Thoracic aorta (tissue), 2 donors: ENCODE data around the gene C10orf53. TPM values are rescaled to one million over a fixed set of nuclear protein-coding genes. Genes with fewer than 3 reads are reported as not detected.

ENCODE experiments used
- ATAC-seq: fragments of 150-250 bp; one replicate; pipeline ENCODE4 v1.8.0; 2017; ENCODE audit warnings: low read depth; ENCODE audit not compliant: insufficient number of reproducible peaks, low FRiP score
- DNase-seq: peaks from one replicate; pipeline ENCODE4 v3.0.0-alpha.2; 2020; ENCODE audit warnings: low spot score
- H3K27ac ChIP-seq, 2 donors: fragments of 200-600 bp; sonication (generic); 1 replicate in 1 of 2; 2 replicates in 1 of 2; pipeline ENCODE4 v1.5.1; 2016; ENCODE audit warnings: mild to moderate bottlenecking in 2 of 2, moderate library complexity in 2 of 2
- H3K27me3 ChIP-seq: fragments of 200-600 bp; sonication (generic); replicated peaks from 2 replicates; pipeline ENCODE4 v1.6.0; 2016; ENCODE audit warnings: mild to moderate bottlenecking; ENCODE audit not compliant: insufficient read depth
- H3K36me3 ChIP-seq: fragments of 200-600 bp; sonication (generic); one replicate; pipeline ENCODE4 v1.5.1; 2016
- H3K4me1 ChIP-seq, 2 donors: fragments of 200-600 bp; sonication (generic); 1 replicate in 1 of 2; 2 replicates in 1 of 2; pipeline versions ENCODE4 v1.5.1 to v1.6.0; 2016; ENCODE audit warnings: low read depth in 2 of 2, mild to moderate bottlenecking in 1 of 2; ENCODE audit not compliant: control insufficient read depth in 1 of 2
- H3K4me3 ChIP-seq: fragments of 200-600 bp; sonication (generic); 2 replicates; pipeline ENCODE4 v1.5.1; 2016; ENCODE audit warnings: mild to moderate bottlenecking
- H3K9me3 ChIP-seq: fragments of 200-600 bp; sonication (generic); 2 replicates; pipeline ENCODE4 v1.5.1; 2016
- CTCF ChIP-seq: fragments of 200-600 bp; sonication (generic); IDR thresholded peaks from one replicate; pipeline ENCODE4 v1.5.1; 2019; ENCODE audit warnings: antibody characterized with exemption
- total RNA-seq, 2 donors: library from RNA; depleted of rRNA; stranded (reverse); fragments of >200 nt; gene quantifications; one replicate each; pipeline versions ENCODE4 v1.1.0 to v1.2.3, GENCODE V29; 2016

C10orf53 gene
- total RNA-seq, 2 donors from 2014 or later = not detected

- no peaks in the 10 kb centered on the region for H3K9me3 ChIP-seq
- H3K36me3 ChIP-seq = no peaks in the 10 kb centered on the region
- H3K4me1 ChIP-seq = no peaks in the 10 kb centered on the region
- DNase-seq (no peak), ATAC-seq (no peak)
- no peak overlapping the region for H3K27ac ChIP-seq
- no peak overlapping the region for H3K4me3 ChIP-seq
- TF ChIP-seq CTCF = no peak
- no peaks in the 10 kb centered on the region for H3K27me3 ChIP-seq
Observed at GRCh38 chr10:49690698-49691356, 11.4 kb downstream of the C10orf53 start.

GRCh38 chr10:49691588-49691987 lies 12.1 kb downstream of the C10orf53 start:
- Histone ChIP-seq H3K9me3 (no peaks in the 10 kb centered on the region), H3K27ac (no peak overlapping the region), H3K36me3 (no peaks in the 10 kb centered on the region), H3K4me3 (no peak overlapping the region), H3K27me3 (no peaks in the 10 kb centered on the region), H3K4me1 (no peaks in the 10 kb centered on the region)
- TF ChIP-seq CTCF = no peak
- ATAC-seq = no peak
- no peak for DNase-seq

- ATAC-seq = no peak
- Histone ChIP-seq H3K36me3 (no peaks in the 10 kb centered on the region), H3K4me3 (no peak overlapping the region), H3K27ac (no peak overlapping the region), H3K9me3 (no peaks in the 10 kb centered on the region), H3K4me1 (no peaks in the 10 kb centered on the region), H3K27me3 (no peaks in the 10 kb centered on the region)
- DNase-seq = no peak
- no peak for TF ChIP-seq CTCF
Observed at GRCh38 chr10:49694466-49694865, 15.0 kb downstream of the C10orf53 start.

GRCh38 chr10:49696311-49696710 lies 16.9 kb downstream of the C10orf53 start:
- no peak overlapping the region for H3K27ac ChIP-seq
- no peak overlapping the region for H3K4me3 ChIP-seq
- H3K36me3 ChIP-seq = no peaks in the 10 kb centered on the region
- H3K27me3 ChIP-seq = no peaks in the 10 kb centered on the region
- H3K9me3 ChIP-seq = no peaks in the 10 kb centered on the region
- no peak for DNase-seq
- ATAC-seq = no peak
- no peaks in the 10 kb centered on the region for H3K4me1 ChIP-seq
- no peak for TF ChIP-seq CTCF

GRCh38 chr10:49698679-49699078 lies 19.2 kb downstream of the C10orf53 start:
- Histone ChIP-seq H3K36me3 (no peaks in the 10 kb centered on the region), H3K27ac (no peak overlapping the region), H3K4me3 (no peak overlapping the region), H3K27me3 (no peaks in the 10 kb centered on the region), H3K9me3 (no peaks in the 10 kb centered on the region), H3K4me1 (no peaks in the 10 kb centered on the region)
- DNase-seq = no peak
- no peak for TF ChIP-seq CTCF
- no peak for ATAC-seq
